NCI-H146 (cell line): ENCODE measurements around the gene WBP2.
A peak's percentile ranks its signal among the peaks of the same experiment; 100 is the strongest.
"Not testable (repeated sequence)": the region's sequence is repeated elsewhere in the genome, so short reads cannot be mapped to it uniquely, and the experiment has no call there.

Experiments used
- DNase-seq: peaks from one replicate; lab custom pipeline; 2025; lab: John Stamatoyannopoulos, UW

Gene WBP2

DNA sequence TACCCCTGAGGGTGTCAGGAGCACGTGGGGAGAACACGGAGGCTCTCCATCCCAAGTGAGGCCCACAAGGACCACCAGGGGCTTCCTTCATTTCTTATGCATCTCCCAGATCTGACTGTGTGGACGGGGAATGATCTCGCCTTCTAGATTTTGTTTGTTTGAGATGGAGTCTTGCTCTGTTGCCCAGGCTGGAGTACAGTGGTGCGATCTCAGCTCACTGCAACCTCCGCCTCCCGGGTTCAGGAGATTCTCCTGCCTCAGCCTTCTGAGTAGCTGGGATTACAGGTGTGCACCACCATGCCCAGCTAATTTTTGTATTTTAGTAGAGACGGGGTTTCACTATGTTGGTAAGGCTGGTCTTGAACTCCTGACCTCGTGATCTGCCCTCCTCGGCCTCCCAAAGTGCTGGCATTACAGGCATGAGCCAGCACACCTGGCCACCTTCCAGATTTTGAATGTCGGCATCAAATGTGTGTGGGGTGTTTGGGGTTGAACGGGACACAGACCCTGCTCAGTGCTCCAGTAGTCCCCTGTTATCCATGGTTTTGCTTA lies 13.7 kb upstream of the WBP2 start:
- DNase-seq, result not testable (repeated sequence)

- not testable (repeated sequence) for DNase-seq
Observed at GRCh38 chr17:75865404-75866188, 10.5 kb upstream of the WBP2 start.

- DNase-seq, result not testable (repeated sequence)
Observed at GRCh38 chr17:75864887-75865286, 9.8 kb upstream of the WBP2 start.

DNA sequence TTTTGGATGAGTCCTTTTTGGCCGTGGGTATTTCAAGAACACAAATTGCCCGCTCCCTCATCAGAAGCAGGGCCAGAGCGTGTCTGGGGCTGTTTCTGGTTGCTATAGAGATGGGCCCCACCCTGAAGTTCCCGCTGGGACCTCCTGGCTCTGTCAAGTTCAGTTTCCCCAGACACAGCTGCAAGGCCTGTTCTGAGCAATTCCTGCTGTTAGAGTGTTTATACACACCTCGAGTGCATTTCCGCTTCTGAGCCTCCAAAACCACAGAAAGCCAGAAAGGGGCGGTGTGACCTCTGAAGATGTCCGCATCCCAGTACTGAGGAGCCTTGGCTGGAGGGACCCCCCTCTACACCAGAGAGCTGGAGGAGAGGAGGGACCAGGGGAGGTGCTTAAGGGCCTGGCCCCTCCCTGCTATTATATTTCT lies 9.3 kb upstream of the WBP2 start:
- DNase-seq, result no peak

DNA sequence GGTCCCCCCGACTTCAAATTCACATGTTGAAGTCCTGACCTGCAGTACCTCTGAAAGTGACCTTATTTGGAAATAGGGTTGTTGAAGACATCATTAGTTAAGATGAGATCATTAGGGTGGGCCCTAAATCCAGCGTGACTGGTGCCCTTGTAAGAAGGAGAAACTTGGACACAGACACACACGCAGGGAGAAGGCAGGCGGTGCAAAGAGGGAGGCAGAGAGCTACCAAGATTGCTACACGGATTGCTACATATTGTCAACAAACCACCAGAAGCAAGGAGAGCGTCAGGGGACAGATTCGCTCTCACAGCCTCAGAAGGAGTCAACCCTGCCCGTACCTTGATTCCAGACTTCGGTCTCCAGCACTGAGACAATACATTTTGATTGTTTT lies 6.8 kb upstream of the WBP2 start:
- no peak for DNase-seq

DNA sequence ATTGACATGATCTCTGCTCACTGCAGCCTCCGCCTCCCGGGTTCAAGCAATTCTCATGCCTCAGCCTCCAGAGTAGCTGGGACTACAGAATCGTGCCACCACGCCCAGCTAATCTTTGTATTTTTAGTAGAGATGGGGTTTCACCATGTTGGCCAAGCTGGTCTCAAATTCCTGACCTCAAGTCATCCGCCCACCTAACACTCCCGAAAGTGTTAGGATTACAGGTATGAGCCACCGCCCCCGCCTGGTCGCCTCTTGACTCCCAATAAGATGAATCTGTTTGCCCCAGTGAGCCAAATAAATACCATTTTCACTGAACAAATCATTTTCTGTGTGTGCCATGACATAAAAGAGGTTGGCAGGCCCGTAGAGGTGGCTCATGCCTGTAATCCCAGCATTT lies 4.2 kb upstream of the WBP2 start:
- not testable (repeated sequence) for DNase-seq

- peak; percentile 63 for DNase-seq
Observed at GRCh38 chr17:75856062-75856756, 1.1 kb upstream of the WBP2 start.

DNA sequence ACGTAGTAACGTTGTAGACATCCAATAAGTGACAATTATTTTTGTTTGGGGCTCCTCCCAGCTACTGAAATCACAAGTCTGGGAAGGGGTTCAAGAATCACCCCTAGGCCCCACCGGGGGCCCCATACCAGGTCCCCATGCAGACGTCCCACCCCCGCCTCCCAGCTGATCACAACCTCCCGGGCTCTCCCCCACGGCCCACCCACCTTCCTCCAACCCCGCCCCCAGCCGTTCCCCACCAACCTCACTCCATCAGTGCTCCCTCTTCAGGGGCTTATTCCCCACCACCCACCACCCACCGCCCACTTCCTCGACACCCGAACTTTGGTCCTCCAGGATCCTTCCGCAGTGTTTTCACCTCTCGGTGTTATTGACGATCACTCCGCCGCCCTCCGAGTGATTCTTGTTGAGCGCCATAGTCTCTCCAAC lies 240 bp downstream of the WBP2 start:
- DNase-seq, result no peak

- DNase-seq, result no peak
Observed at GRCh38 chr17:75854101-75854748, 910 bp downstream of the WBP2 start.

DNA sequence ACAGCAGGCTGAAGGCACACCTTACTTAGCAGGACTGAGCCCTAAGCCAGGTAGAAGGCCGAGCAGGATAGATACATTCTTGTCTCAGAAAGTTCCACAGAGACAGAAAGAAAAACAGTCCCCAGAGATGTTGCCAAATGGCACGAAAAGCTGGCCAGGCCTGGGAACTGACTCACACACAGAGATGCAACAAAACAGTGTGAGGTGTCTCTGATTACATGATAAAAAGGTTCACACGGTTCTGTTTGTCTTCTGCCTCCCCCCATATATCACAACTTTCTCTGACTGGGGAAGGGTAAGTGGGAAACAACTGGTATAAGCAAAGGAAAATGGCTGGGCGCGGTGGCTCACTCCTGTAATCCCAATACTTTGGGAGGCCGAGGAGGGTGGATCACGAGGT lies 1.7 kb downstream of the WBP2 start:
- DNase-seq, result no peak

- not testable (repeated sequence) for DNase-seq
Observed at GRCh38 chr17:75851693-75851991, 3.5 kb downstream of the WBP2 start.

DNA sequence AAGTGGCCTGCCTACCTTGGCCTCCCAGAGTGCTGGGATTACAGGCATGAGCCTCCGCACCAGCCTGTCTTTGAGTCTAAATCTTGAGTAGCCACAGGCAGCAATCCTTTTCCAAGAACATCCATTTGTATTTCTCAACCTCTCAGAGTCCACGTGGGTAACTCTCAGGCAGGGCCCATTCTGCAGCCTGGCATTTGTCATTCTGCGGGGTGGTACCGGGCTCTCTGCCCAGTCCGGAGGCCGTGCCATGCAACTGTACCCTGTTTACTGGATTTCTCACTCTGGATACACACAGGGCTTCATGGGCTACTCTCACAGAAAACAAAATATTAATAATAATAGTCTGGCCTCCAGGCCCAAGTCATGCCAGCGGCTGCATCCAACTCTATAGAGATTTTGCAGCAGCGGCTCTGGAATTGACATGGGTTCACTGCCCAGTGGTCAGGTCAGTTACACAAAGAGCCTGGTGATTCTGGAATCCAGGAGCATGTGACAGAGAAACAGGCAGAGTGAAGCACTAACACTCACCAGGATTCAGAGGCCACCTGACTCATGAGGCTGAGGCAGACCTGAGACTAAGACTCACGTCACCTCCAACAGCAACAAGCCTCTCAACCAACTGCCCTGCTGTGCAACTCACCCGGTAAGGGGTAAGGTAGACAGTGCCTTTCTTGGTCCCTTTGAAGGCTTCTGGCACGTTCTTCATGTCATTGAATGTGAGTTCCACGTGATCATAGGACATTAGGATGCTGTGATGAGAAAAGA lies 4.0 kb downstream of the WBP2 start:
- no peak for DNase-seq

DNA sequence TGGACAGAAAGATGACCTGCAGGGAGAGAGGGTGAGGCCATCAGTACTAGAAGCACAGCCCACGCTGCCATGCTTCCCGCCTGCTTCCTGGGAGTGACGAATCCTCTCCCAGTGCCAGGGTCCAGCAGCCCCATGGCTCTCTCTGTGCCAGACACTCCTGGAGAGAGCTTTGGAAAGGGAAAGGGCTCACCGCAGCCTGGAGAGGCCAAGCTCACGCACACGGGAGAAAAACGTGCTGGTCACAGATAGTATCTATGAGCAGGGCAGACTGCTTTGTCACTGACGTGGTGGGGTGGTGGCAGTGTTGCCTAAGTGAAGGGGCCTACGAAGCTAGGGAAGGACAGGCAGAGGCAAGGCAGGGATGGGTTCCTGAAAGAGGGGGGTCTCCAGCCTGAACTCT lies 5.4 kb downstream of the WBP2 start:
- no peak for DNase-seq

GRCh38 chr17:75849279-75849646 lies 5.9 kb downstream of the WBP2 start:
- DNase-seq, result no peak

DNA sequence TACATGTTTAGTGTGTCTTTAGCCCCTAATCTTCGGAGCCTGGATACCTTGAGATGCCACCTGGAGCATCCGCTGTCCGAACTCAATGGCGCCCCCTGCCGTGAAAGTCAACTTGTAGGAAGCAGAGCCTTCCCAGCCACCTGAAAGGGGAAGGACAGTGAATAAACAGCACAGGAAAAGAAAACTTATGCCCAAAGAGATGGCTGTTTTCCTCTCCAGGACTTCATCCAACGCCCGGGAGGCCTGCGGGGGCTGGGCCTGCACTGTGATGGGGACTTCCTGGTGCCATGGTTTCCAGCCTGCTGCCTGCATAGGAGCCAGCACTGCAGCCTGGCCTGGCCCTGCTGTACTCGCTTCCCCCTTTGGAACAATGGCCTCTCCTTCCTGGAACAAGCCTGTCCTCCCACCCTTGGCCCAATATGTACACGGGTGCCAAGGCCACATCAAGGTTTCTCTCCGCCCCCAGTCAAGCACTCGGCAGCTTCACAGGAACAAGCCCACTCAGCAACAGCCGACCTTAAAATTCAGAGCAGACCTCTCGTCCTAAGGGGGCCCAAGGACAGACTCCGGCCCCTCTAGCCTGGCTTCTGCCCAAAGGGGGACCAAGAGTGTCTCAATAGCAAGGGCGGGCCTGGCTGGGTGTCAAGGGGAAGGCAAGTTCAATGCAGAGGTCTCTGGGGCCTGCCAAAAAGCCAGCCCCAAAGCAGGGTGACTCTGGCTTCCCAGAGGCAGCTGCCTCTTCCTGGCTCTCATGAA lies 6.4 kb downstream of the WBP2 start:
- DNase-seq, result peak; percentile 61

DNA sequence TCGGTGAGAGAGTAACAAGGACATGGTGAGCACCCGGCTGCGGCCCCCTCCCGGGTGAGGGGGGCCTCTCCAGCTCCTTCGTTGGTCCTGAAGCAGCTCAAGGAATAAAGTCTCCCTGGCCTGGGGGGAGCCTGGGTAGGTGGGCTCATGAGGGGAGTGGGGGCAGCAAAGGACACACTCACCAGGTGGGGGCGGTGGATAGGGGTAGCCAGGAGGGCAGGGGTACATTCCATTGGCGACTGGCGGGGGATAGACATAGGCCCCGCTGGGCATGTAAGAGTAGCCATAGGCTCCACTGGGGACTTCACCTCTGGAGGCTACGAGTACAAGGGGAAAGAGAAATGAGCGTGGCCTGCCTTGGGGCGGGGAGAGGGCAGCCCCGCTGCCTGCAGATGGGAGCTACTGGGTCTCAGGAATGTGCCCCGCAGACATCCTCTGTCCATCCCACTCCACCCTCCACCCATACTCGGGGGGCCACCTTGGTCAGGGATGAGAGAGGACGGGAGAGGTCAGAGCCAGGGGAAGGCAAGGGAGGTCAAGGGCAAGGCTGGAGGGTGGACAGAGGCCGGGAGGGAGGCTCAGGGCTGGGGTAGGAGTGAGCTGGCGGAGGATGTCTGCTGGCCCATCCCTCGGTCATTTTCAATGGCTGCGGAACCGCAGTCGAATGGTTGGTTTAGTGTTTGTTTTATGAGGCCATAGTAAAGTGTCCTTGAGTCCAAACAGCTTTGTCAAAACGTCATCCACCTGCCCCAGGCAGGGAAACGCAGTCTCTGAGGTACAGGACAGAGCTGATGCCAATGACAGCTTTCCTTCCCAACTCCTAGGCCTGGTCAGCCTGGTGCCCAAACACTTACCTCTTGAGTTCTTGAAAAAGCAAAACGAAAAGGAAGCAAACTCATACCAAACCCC lies 7.3 kb downstream of the WBP2 start:
- DNase-seq, result no peak

GRCh38 chr17:75846692-75847613 lies 8.2 kb downstream of the WBP2 start:
- DNase-seq, result no peak

DNA sequence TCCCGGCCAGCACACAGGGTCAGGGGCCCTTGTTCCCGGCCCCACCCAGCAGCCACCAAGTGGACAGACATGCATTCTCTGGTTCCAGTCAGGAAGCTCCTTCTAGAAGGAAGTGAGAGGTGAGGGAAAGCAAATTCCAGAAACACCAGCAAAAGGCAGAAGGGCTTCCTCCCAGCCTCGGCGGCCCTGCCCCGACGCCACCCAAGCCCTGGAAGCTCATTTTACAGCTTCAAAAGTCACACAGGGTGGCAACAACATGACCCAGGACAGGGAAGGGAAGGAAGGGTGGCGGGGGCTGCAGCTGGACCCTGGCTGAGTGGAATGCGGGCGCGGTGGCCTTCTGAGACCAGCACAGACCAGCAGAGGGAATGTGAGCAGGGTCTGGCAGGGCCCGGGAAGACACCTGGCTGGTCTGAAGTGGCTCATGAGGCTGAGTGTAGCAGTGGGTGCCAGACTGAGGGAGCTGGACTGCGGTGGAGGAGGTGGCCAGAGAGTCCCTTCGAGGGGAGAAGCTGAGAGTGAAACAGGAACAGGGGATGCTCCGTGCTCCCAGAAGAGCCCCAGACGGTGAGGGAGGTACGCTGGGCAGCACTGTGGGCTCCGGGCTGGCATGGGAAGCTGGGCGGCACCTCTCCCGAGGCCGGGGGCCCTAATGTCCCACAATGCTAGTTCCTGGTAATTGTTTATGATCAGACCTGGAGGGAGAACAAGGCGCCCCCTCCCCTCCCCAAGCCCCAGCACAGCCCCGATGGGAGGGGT lies 9.0 kb downstream of the WBP2 start:
- DNase-seq, result no peak
